CD14-positive monocyte (primary cell): ENCODE results near the gene LGR4. TPM values are rescaled to one million over a fixed set of nuclear protein-coding genes. Genes with fewer than 3 reads are reported as not detected.

Source experiments
- DNase-seq, 3 donors: peaks; one replicate each; pipeline ENCODE4 v3.0.0-alpha.2; 2011 to 2022
- H2AFZ ChIP-seq: 2 replicates; pipeline ENCODE4 v1.6.0; 2012; ENCODE audit warnings: mild to moderate bottlenecking, low read depth, low read length, inconsistent platforms; ENCODE audit not compliant: insufficient read depth, poor library complexity, severe bottlenecking
- H3K27ac ChIP-seq, 2 donors: 1 replicate in 1 of 2; 2 replicates in 1 of 2; pipeline ENCODE4 v1.5.1; 2012 to 2013; ENCODE audit warnings: low read length in 2 of 2, control low read depth in 1 of 2, inconsistent platforms in 1 of 2, low read depth in 1 of 2, mild to moderate bottlenecking in 1 of 2
- H3K27me3 ChIP-seq, 2 donors: one replicate each; pipeline versions ENCODE4 v1.6.0 to v1.6.1; 2011 to 2013; ENCODE audit warnings: low read length in 2 of 2; ENCODE audit not compliant: control insufficient read depth in 2 of 2, insufficient read depth in 2 of 2
- H3K36me3 ChIP-seq, 2 donors: replicated peaks in 1 of 2; 1 replicate in 1 of 2; 2 replicates in 1 of 2; pipeline versions ENCODE4 v1.5.1 to v1.6.1; 2012 to 2013; ENCODE audit warnings: low read length in 2 of 2, control low read depth in 1 of 2, inconsistent platforms in 1 of 2, mild to moderate bottlenecking in 1 of 2; ENCODE audit not compliant: insufficient read depth in 2 of 2, control insufficient read depth in 1 of 2
- H3K4me1 ChIP-seq, 2 donors: 1 replicate in 1 of 2; 2 replicates in 1 of 2; pipeline versions ENCODE4 v1.5.1 to v1.6.1; 2012 to 2013; ENCODE audit warnings: low read length in 2 of 2, control low read depth in 1 of 2, inconsistent platforms in 1 of 2, mild to moderate bottlenecking in 1 of 2, moderate library complexity in 1 of 2; ENCODE audit not compliant: insufficient read depth in 2 of 2, control insufficient read depth in 1 of 2
- H3K4me2 ChIP-seq: replicated peaks from 2 replicates; pipeline ENCODE3; 2012; ENCODE audit warnings: low read length, moderate library complexity, mild to moderate bottlenecking; ENCODE audit not compliant: poor library complexity, severe bottlenecking; ENCODE audit errors: extremely low read depth
- H3K4me3 ChIP-seq, 3 experiments: fragments of 200-600 bp in 1 of 3; sonication (generic) in 1 of 3; replicated peaks in 1 of 3; 1 replicate in 2 of 3; 2 replicates in 1 of 3; pipeline ENCODE4 v1.5.1; 2011 to 2013; ENCODE audit warnings: low read length in 3 of 3, mild to moderate bottlenecking in 3 of 3, control low read depth in 2 of 3, low read depth in 2 of 3, inconsistent platforms in 1 of 3, moderate library complexity in 1 of 3
- H3K79me2 ChIP-seq: 2 replicates; pipeline ENCODE4 v1.6.0; 2012; ENCODE audit warnings: mild to moderate bottlenecking, control low read depth, inconsistent platforms, low read length, moderate library complexity; ENCODE audit not compliant: insufficient read depth
- H3K9ac ChIP-seq: 2 replicates; pipeline ENCODE4 v1.6.0; 2017; ENCODE audit warnings: low read length, mild to moderate bottlenecking; ENCODE audit not compliant: insufficient read depth, poor library complexity, severe bottlenecking
- H3K9me3 ChIP-seq, 2 donors: replicated peaks in 1 of 2; 1 replicate in 1 of 2; 2 replicates in 1 of 2; pipeline versions ENCODE4 v1.5.1 to v1.6.1; 2012 to 2013; ENCODE audit warnings: low read length in 2 of 2, control low read depth in 1 of 2; ENCODE audit not compliant: control insufficient read depth in 1 of 2, insufficient read depth in 1 of 2
- H4K20me1 ChIP-seq: 2 replicates; pipeline ENCODE4 v1.6.0; 2012; ENCODE audit warnings: mild to moderate bottlenecking, low read length, control low read depth, moderate library complexity; ENCODE audit not compliant: insufficient read depth
- H3K27ac Mint-ChIP-seq, 7 donors: one replicate each; pipeline ENCODE4 v1.8.0; 2020; ENCODE audit warnings: mild to moderate bottlenecking in 7 of 7, mixed read lengths in 7 of 7, moderate library complexity in 6 of 7, inconsistent platforms in 2 of 7
- H3K27me3 Mint-ChIP-seq, 3 donors: one replicate each; pipeline ENCODE4 v1.8.0; 2021 to 2022; ENCODE audit warnings: low read depth in 3 of 3, mild to moderate bottlenecking in 3 of 3, mixed read lengths in 3 of 3, moderate library complexity in 3 of 3, inconsistent platforms in 1 of 3
- H3K36me3 Mint-ChIP-seq, 2 donors: one replicate each; pipeline ENCODE4 v1.8.0; 2020; ENCODE audit warnings: mixed read lengths in 2 of 2, inconsistent platforms in 1 of 2, mild to moderate bottlenecking in 1 of 2
- H3K4me1 Mint-ChIP-seq: one replicate; pipeline ENCODE4 v1.8.0; 2020; ENCODE audit warnings: mild to moderate bottlenecking, mixed read lengths
- H3K4me3 Mint-ChIP-seq, 2 donors: one replicate each; pipeline ENCODE4 v1.8.0; 2020; ENCODE audit warnings: mild to moderate bottlenecking in 2 of 2, mixed read lengths in 2 of 2, moderate library complexity in 1 of 2
- H3K9me3 Mint-ChIP-seq, 7 donors: one replicate each; pipeline ENCODE4 v1.8.0; 2020 to 2022; ENCODE audit warnings: mixed read lengths in 7 of 7, mild to moderate bottlenecking in 6 of 7, moderate library complexity in 6 of 7, inconsistent platforms in 2 of 7
- WGBS: methylation state at CpG from one replicate; pipeline ENCODE4 v1.1.5; 2013; ENCODE audit warnings: missing lambda C conversion rate; ENCODE audit not compliant: insufficient coverage; 5-methylcytosine and 5-hydroxymethylcytosine counted together
- intact Hi-C, 2 donors: fragments of 100-400 bp; cut with micrococcal nuclease; formaldehyde crosslinking; loops; one replicate each; pipeline versions ENCODE4 v1.15.0 to v1.15.1; 2023
- polyA plus RNA-seq, 3 donors: library from polyadenylated mRNA; depleted of rRNA in 1 of 3; unstranded in 2 of 3; stranded (reverse) in 1 of 3; fragments of 300-500 nt in 2 of 3; fragments of >200 nt in 1 of 3; fragmentation: Illumina TruSeq in 2 of 3; gene quantifications; 1 replicate in 2 of 3; 2 replicates in 1 of 3; pipeline ENCODE4 v1.2.3, GENCODE V29; 2012 to 2021
- TF ChIP-seq, protein P1 (sequence below): fragments of 200-600 bp; IDR thresholded peaks from one replicate; pipeline ENCODE4 v1.8.0; 2022; ENCODE audit warnings: antibody characterized with exemption, mild to moderate bottlenecking

LGR4 gene
- polyA plus RNA-seq, 3 donors: 0.67 to 0.92 (median 0.72) TPM

DNA sequence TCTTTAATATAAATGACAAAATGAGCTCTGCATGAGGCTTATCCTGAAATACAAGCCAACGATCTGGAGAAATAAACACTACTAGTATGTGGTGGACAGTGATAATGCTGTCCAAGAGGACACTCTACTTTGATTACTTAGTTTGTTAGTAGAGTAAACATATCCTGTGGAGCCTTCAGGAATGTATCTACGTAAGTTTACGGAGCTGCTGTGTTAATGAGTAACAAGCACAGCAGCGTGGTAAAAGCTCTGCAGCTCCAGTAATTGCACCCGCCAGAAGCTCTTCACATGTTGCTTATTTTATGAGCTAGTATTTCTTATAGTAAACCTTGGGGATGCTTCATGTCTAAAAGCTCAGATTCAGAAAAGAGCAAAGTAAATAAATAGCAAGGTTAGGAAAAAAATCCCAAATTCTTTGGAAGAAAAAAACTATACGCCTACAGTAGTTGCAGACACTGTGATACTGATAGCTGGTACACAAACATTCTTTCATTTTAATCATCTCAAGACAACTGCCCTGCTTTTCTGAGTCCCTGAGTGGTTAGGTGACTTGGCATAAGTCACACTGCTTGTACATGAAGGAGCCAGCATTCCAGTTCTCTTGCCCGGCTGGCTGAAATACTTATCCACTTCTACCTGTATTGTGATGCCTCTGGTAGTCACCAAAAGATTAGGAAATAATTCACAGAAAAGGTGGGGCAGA is 76.9 kb downstream of the LGR4 start:
- H3K36me3 ChIP-seq: no peaks in the 10 kb centered on the region
- H3K79me2 ChIP-seq: no peaks in the 10 kb centered on the region
- Mint-ChIP-seq H3K4me3 (no peak overlapping the region), H3K27me3 (peaks cover 0 to 2% (median 0%) of the 10 kb centered on the region in 3 donors), H3K9me3 (peaks cover 0 to 2% (median 0%) of the 10 kb centered on the region in 7 donors), H3K27ac (no peak overlapping the region), H3K36me3 (no peaks in the 10 kb centered on the region), H3K4me1 (no peaks in the 10 kb centered on the region)
- no peak overlapping the region for H3K4me2 ChIP-seq
- 100% methylated on average over 4 of the region's 7 CpGs for WGBS
- H3K4me3 ChIP-seq: no peak overlapping the region
- TF ChIP-seq, protein P1, sequence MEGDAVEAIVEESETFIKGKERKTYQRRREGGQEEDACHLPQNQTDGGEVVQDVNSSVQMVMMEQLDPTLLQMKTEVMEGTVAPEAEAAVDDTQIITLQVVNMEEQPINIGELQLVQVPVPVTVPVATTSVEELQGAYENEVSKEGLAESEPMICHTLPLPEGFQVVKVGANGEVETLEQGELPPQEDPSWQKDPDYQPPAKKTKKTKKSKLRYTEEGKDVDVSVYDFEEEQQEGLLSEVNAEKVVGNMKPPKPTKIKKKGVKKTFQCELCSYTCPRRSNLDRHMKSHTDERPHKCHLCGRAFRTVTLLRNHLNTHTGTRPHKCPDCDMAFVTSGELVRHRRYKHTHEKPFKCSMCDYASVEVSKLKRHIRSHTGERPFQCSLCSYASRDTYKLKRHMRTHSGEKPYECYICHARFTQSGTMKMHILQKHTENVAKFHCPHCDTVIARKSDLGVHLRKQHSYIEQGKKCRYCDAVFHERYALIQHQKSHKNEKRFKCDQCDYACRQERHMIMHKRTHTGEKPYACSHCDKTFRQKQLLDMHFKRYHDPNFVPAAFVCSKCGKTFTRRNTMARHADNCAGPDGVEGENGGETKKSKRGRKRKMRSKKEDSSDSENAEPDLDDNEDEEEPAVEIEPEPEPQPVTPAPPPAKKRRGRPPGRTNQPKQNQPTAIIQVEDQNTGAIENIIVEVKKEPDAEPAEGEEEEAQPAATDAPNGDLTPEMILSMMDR: no peak
- no peaks in the 10 kb centered on the region for H3K4me1 ChIP-seq
- no peak overlapping the region for H3K27ac ChIP-seq
- no peak for DNase-seq
- H4K20me1 ChIP-seq: no peaks in the 10 kb centered on the region
- intact Hi-C loops: no loop called here
- no peak overlapping the region for H3K9ac ChIP-seq
- H2AFZ ChIP-seq: no peak overlapping the region
- no peaks in the 10 kb centered on the region for H3K27me3 ChIP-seq
- no peaks in the 10 kb centered on the region for H3K9me3 ChIP-seq

DNA sequence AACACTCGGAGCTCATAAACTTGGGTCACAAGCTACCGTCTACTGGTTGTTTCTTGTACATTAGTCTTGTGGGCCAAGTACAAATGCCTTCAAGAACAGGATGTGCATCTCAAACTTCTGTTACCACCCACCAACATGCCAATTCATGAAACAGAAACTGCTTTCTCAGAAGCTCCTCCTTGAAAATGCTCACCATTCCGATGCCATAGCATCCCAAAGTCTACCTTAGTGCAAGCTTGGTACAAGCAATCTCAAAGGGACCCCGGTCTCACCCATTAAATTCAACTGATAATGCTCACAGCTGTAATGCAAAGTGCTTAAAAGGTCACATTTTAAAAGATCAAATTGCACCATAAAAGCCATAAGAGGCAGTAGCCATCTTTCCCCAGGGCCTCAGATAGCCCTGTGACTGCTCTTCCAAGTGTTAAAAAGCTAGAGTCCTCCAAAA is 77.8 kb downstream of the LGR4 start:
- Mint-ChIP-seq H3K4me3 (no peak overlapping the region), H3K36me3 (no peaks in the 10 kb centered on the region)
- H2AFZ ChIP-seq: no peak overlapping the region

More for the DNA sequence above, 77.8 kb downstream of the LGR4 start:
- Histone ChIP-seq H3K9ac (no peak overlapping the region), H3K4me1 (no peaks in the 10 kb centered on the region), H3K27me3 (no peaks in the 10 kb centered on the region), H3K27ac (no peak overlapping the region), H4K20me1 (no peaks in the 10 kb centered on the region), H3K4me3 (no peak overlapping the region), H3K79me2 (no peaks in the 10 kb centered on the region), H3K9me3 (no peaks in the 10 kb centered on the region), H3K36me3 (no peaks in the 10 kb centered on the region), H3K4me2 (no peak overlapping the region)
- 86% methylated on average over 4 of the region's 4 CpGs for WGBS
- H3K27me3 Mint-ChIP-seq: peaks cover 0 to 2% (median 0%) of the 10 kb centered on the region in 3 donors
- intact Hi-C loops: no loop called here
- no peaks in the 10 kb centered on the region for H3K4me1 Mint-ChIP-seq
- TF ChIP-seq, protein P1: no peak
- H3K9me3 Mint-ChIP-seq: peaks cover 0 to 1% (median 0%) of the 10 kb centered on the region in 7 donors
- no peak overlapping the region for H3K27ac Mint-ChIP-seq
- DNase-seq: no peak
